Neural cell (in vitro differentiated cells): ENCODE measurements around the gene SND1. TPM values are rescaled to one million over a fixed set of nuclear protein-coding genes. Genes with fewer than 3 reads are reported as not detected.

Source experiments
- H2AFZ ChIP-seq: fragments of 200-600, 300-800 bp; sonication (generic), shearing (Covaris generic); 2 replicates; pipeline ENCODE4 v1.6.0; 2014; ENCODE audit warnings: low read depth, mild to moderate bottlenecking, antibody characterized with exemption, low read length, moderate library complexity
- H3F3A ChIP-seq: fragments of 200-600 bp; shearing (Covaris generic); 2 replicates; pipeline ENCODE4 v1.6.1; 2016; ENCODE audit warnings: mild to moderate bottlenecking, moderate library complexity, mixed read lengths, antibody characterized with exemption, low read length; ENCODE audit not compliant: insufficient read depth, poor library complexity, severe bottlenecking
- H3K27ac ChIP-seq: fragments of 200-600, 300-800 bp; sonication (generic), shearing (Covaris generic); 2 replicates; pipeline ENCODE4 v1.5.1; 2014; ENCODE audit warnings: mild to moderate bottlenecking, low read length, moderate library complexity
- H3K27me3 ChIP-seq: fragments of 300-800, 200-600 bp; sonication (generic), shearing (Covaris generic); 2 replicates; pipeline ENCODE4 v1.6.0; 2014; ENCODE audit warnings: mild to moderate bottlenecking, low read depth, low read length, moderate library complexity; ENCODE audit not compliant: insufficient read depth
- H3K36me3 ChIP-seq: fragments of 300-800, 200-600 bp; sonication (generic), shearing (Covaris generic); 2 replicates; pipeline ENCODE4 v1.5.1; 2014; ENCODE audit warnings: mild to moderate bottlenecking, antibody characterized with exemption, low read length, moderate library complexity; ENCODE audit not compliant: insufficient read depth
- H3K4me2 ChIP-seq: fragments of 300-800, 200-600 bp; sonication (generic), shearing (Covaris generic); 2 replicates; pipeline ENCODE4 v1.6.0; 2014; ENCODE audit warnings: mild to moderate bottlenecking, low read length
- H3K4me3 ChIP-seq: fragments of 300-800, 200-600 bp; sonication (generic), shearing (Covaris generic); 2 replicates; pipeline ENCODE4 v1.5.1; 2014; ENCODE audit warnings: mild to moderate bottlenecking, low read length, moderate library complexity
- H3K79me2 ChIP-seq: fragments of 200-600 bp; shearing (Covaris generic); replicated peaks from 2 replicates; pipeline ENCODE4 v1.6.0; 2014; ENCODE audit warnings: mild to moderate bottlenecking, low read length, moderate library complexity; ENCODE audit not compliant: insufficient read depth
- H3K9ac ChIP-seq: fragments of 300-800, 200-600 bp; sonication (generic), shearing (Covaris generic); 2 replicates; pipeline ENCODE4 v1.6.1; 2016; ENCODE audit warnings: mild to moderate bottlenecking, low read length, mixed read lengths
- H3K9me2 ChIP-seq: fragments of 200-600 bp; shearing (Covaris generic); 2 replicates; pipeline ENCODE4 v1.6.1; 2016; ENCODE audit warnings: mild to moderate bottlenecking, low read length, mixed read lengths; ENCODE audit not compliant: insufficient read depth
- H3K9me3 ChIP-seq: fragments of 200-600, 300-800 bp; sonication (generic), shearing (Covaris generic); 2 replicates; pipeline ENCODE4 v1.6.1; 2016; ENCODE audit warnings: mild to moderate bottlenecking, mixed run types, low read length, moderate library complexity, mixed read lengths
- H4K20me1 ChIP-seq: fragments of 200-600 bp; shearing (Covaris generic); 2 replicates; pipeline ENCODE4 v1.6.1; 2016; ENCODE audit warnings: mild to moderate bottlenecking, mixed run types; ENCODE audit not compliant: insufficient read depth
- EP300 ChIP-seq: fragments of 450-650 bp; conservative IDR thresholded peaks from 2 replicates; pipeline ENCODE4 v1.6.1; 2014; ENCODE audit warnings: antibody characterized with exemption, mild to moderate bottlenecking, moderate library complexity; ENCODE audit not compliant: poor library complexity, severe bottlenecking
- EZH2 ChIP-seq: fragments of 200-600, 300-800 bp; shearing (Covaris generic), sonication (generic); IDR thresholded peaks from 2 replicates; pipeline ENCODE4 v1.6.1; 2014; ENCODE audit warnings: antibody characterized with exemption, low read length, borderline replicate concordance, mild to moderate bottlenecking; ENCODE audit not compliant: insufficient read depth, poor library complexity, severe bottlenecking
- MXI1 ChIP-seq: fragments of 450-650 bp; conservative IDR thresholded peaks from 2 replicates; pipeline ENCODE4 v1.6.1; 2014; ENCODE audit warnings: antibody characterized with exemption, mild to moderate bottlenecking; ENCODE audit not compliant: poor library complexity, severe bottlenecking
- POLR2AphosphoS5 ChIP-seq: IDR thresholded peaks from 2 replicates; pipeline ENCODE4 v1.6.1; 2012
- RAD21 ChIP-seq: fragments of 450-650 bp; conservative IDR thresholded peaks from 2 replicates; pipeline ENCODE4 v1.6.1; 2014; ENCODE audit warnings: antibody characterized with exemption, mild to moderate bottlenecking, moderate library complexity
- SMC3 ChIP-seq: fragments of 450-650 bp; conservative IDR thresholded peaks from 2 replicates; pipeline ENCODE4 v1.6.1; 2014; ENCODE audit warnings: antibody characterized with exemption, mild to moderate bottlenecking, moderate library complexity; ENCODE audit not compliant: poor library complexity
- TAF1 ChIP-seq: IDR thresholded peaks from 2 replicates; pipeline ENCODE4 v1.6.1; 2012; ENCODE audit warnings: low read depth
- polyA plus RNA-seq: library from polyadenylated mRNA; depleted of rRNA; stranded (reverse); fragments of >200 nt; gene quantifications from 2 replicates; pipeline ENCODE4 v1.2.3, GENCODE V29; 2014
- TF ChIP-seq, protein P1 (sequence below): fragments of 450-650 bp; IDR thresholded peaks from 2 replicates; pipeline ENCODE4 v1.5.1; 2014; ENCODE audit warnings: antibody characterized with exemption, mild to moderate bottlenecking, moderate library complexity; ENCODE audit not compliant: poor library complexity, severe bottlenecking
- TF ChIP-seq, protein P2 (sequence below): IDR thresholded peaks from 2 replicates; pipeline ENCODE4 v1.6.1; 2012; ENCODE audit warnings: borderline replicate concordance

The SND1 gene
- polyA plus RNA-seq, 1 donor from 2014 or later, result 37.4 TPM

DNA sequence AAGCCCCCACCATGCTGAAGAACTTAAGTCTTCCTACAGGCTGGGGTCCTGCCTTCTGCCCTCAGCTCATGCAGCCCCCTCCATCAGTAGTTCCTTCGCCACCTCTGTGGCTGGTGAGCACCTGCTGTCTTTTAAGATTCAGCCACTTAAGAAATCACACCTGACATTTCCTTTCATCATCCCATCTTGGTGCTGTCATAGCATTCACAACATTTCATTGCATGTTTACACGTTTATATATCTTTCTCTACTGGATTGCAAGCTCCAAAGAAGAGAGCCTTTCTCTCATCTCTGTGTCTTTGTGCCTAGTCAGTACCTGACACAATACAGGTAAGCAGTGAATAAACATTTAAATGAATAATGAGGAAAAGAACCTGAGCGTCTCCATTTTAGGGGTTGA lies 38.3 kb downstream of the SND1 start:
- H3K27me3 ChIP-seq, result no peaks in the 10 kb centered on the region
- H4K20me1 ChIP-seq, result no peaks in the 10 kb centered on the region
- H3K9me2 ChIP-seq, result no peaks in the 10 kb centered on the region
- peak overlapping the region; percentile 1 for H3K4me3 ChIP-seq
- no peak for TF ChIP-seq TAF1
- TF ChIP-seq EP300, result peak; percentile 98
- TF ChIP-seq, protein P1, sequence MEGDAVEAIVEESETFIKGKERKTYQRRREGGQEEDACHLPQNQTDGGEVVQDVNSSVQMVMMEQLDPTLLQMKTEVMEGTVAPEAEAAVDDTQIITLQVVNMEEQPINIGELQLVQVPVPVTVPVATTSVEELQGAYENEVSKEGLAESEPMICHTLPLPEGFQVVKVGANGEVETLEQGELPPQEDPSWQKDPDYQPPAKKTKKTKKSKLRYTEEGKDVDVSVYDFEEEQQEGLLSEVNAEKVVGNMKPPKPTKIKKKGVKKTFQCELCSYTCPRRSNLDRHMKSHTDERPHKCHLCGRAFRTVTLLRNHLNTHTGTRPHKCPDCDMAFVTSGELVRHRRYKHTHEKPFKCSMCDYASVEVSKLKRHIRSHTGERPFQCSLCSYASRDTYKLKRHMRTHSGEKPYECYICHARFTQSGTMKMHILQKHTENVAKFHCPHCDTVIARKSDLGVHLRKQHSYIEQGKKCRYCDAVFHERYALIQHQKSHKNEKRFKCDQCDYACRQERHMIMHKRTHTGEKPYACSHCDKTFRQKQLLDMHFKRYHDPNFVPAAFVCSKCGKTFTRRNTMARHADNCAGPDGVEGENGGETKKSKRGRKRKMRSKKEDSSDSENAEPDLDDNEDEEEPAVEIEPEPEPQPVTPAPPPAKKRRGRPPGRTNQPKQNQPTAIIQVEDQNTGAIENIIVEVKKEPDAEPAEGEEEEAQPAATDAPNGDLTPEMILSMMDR, result no peak
- no peak for TF ChIP-seq MXI1
- TF ChIP-seq RAD21, result no peak
- peak; percentile 99 for TF ChIP-seq POLR2AphosphoS5
- no peak for TF ChIP-seq EZH2
- TF ChIP-seq, protein P2, sequence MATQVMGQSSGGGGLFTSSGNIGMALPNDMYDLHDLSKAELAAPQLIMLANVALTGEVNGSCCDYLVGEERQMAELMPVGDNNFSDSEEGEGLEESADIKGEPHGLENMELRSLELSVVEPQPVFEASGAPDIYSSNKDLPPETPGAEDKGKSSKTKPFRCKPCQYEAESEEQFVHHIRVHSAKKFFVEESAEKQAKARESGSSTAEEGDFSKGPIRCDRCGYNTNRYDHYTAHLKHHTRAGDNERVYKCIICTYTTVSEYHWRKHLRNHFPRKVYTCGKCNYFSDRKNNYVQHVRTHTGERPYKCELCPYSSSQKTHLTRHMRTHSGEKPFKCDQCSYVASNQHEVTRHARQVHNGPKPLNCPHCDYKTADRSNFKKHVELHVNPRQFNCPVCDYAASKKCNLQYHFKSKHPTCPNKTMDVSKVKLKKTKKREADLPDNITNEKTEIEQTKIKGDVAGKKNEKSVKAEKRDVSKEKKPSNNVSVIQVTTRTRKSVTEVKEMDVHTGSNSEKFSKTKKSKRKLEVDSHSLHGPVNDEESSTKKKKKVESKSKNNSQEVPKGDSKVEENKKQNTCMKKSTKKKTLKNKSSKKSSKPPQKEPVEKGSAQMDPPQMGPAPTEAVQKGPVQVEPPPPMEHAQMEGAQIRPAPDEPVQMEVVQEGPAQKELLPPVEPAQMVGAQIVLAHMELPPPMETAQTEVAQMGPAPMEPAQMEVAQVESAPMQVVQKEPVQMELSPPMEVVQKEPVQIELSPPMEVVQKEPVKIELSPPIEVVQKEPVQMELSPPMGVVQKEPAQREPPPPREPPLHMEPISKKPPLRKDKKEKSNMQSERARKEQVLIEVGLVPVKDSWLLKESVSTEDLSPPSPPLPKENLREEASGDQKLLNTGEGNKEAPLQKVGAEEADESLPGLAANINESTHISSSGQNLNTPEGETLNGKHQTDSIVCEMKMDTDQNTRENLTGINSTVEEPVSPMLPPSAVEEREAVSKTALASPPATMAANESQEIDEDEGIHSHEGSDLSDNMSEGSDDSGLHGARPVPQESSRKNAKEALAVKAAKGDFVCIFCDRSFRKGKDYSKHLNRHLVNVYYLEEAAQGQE, result peak; percentile 56
- peak; percentile 10 for TF ChIP-seq SMC3
- no peaks in the 10 kb centered on the region for H3K79me2 ChIP-seq
- peak overlapping the region; percentile 36 for H3K27ac ChIP-seq
- H3K9ac ChIP-seq, result no peak overlapping the region
- H3K4me2 ChIP-seq, result peak overlapping the region; percentile 19
- H3K9me3 ChIP-seq, result no peaks in the 10 kb centered on the region
- no peaks in the 10 kb centered on the region for H3K36me3 ChIP-seq
- peaks cover 4% of the 10 kb centered on the region for H3F3A ChIP-seq
- no peak overlapping the region for H2AFZ ChIP-seq

- peak overlapping the region; percentile 36 for H3K27ac ChIP-seq
- no peaks in the 10 kb centered on the region for H3K27me3 ChIP-seq
- H3F3A ChIP-seq, result peaks cover 4% of the 10 kb centered on the region
- no peaks in the 10 kb centered on the region for H3K79me2 ChIP-seq
- no peaks in the 10 kb centered on the region for H3K36me3 ChIP-seq
- TF ChIP-seq TAF1 (no peak), POLR2AphosphoS5 (no peak), SMC3 (no peak), EP300 (no peak), MXI1 (no peak), RAD21 (no peak), EZH2 (no peak)
- TF ChIP-seq, protein P2, result no peak
- TF ChIP-seq, protein P1, result no peak
- H3K9ac ChIP-seq, result no peak overlapping the region
- peak overlapping the region; percentile 19 for H3K4me2 ChIP-seq
- no peaks in the 10 kb centered on the region for H3K9me2 ChIP-seq
- H4K20me1 ChIP-seq, result no peaks in the 10 kb centered on the region
- H2AFZ ChIP-seq, result no peak overlapping the region
- no peaks in the 10 kb centered on the region for H3K9me3 ChIP-seq
- peak overlapping the region; percentile 1 for H3K4me3 ChIP-seq
Observed at GRCh38 chr7:127690806-127691205, 38.8 kb downstream of the SND1 start.
